Measurements from ENCODE around the gene CARD9. TPM values are rescaled to one million over a fixed set of nuclear protein-coding genes. Genes with fewer than 3 reads are reported as not detected.

Gene CARD9
- total RNA-seq, 3 donors from 2014 or later (not counting 1 experiment from before 2014, with no cell fraction given) = 1.6 to 4.2 (median 4.0) TPM

- DNase-seq (no peak), ATAC-seq (no peak)
- no peak overlapping the region for H3K4me3 ChIP-seq (ENCODE audit: low read length)
- Mint-ChIP-seq H3K36me3 (no peaks in the 10 kb centered on the region), H3K4me3 (no peak overlapping the region), H3K27me3 (ENCODE audit: low read depth in 2 of 2) (no peaks in the 10 kb centered on the region), H3K4me1 (peaks cover 0 to under 1% of the 10 kb centered on the region in 2 donors), H3K27ac (no peak overlapping the region), H3K9me3 (no peaks in the 10 kb centered on the region)
- no peaks in the 10 kb centered on the region for H3K9me3 ChIP-seq (ENCODE audit: control insufficient read depth, insufficient read depth, low read length)
- H3K4me1 ChIP-seq (ENCODE audit: control insufficient read depth, insufficient read depth, low read length) = peaks cover under 1% of the 10 kb centered on the region
- 73% methylated on average over 22 of the region's 22 CpGs for WGBS (ENCODE audit: insufficient coverage)
- peaks cover 2% of the 10 kb centered on the region for H3K36me3 ChIP-seq (ENCODE audit: control insufficient read depth, insufficient read depth, low read length)
- no peak for TF ChIP-seq CTCF (IDR thresholded peaks at IDR 0.05)
- no peaks in the 10 kb centered on the region for H3K27me3 ChIP-seq (ENCODE audit: control insufficient read depth, insufficient read depth, low read length)
- no peak overlapping the region for H3K27ac ChIP-seq (ENCODE audit: low read length)
- intact Hi-C loops (cut with micrococcal nuclease) = no loop called here
Measured at GRCh38 chr9:136357202-136357725, 16.2 kb downstream of the CARD9 start.

- intact Hi-C loops (cut with micrococcal nuclease) = no loop called here
Measured at GRCh38 chr9:136355616-136356557, 17.6 kb downstream of the CARD9 start.

GRCh38 chr9:136354592-136355085, 18.8 kb downstream of the CARD9 start:
- WGBS (ENCODE audit: insufficient coverage) = 88% methylated on average over 17 of the region's 17 CpGs
- no peak for ATAC-seq
- Histone ChIP-seq H3K36me3 (ENCODE audit: control insufficient read depth, insufficient read depth, low read length) (no peaks in the 10 kb centered on the region), H3K27ac (ENCODE audit: low read length) (no peak overlapping the region), H3K27me3 (ENCODE audit: control insufficient read depth, insufficient read depth, low read length) (no peaks in the 10 kb centered on the region), H3K9me3 (ENCODE audit: control insufficient read depth, insufficient read depth, low read length) (no peaks in the 10 kb centered on the region), H3K4me1 (ENCODE audit: control insufficient read depth, insufficient read depth, low read length) (no peaks in the 10 kb centered on the region), H3K4me3 (ENCODE audit: low read length) (no peak overlapping the region)
- no peaks in the 10 kb centered on the region for H3K36me3 Mint-ChIP-seq
- no peak for TF ChIP-seq CTCF (IDR thresholded peaks at IDR 0.05)
- H3K9me3 Mint-ChIP-seq = no peaks in the 10 kb centered on the region
- H3K27ac Mint-ChIP-seq = no peak overlapping the region
- no peaks in the 10 kb centered on the region for H3K27me3 Mint-ChIP-seq (ENCODE audit: low read depth in 2 of 2)
- intact Hi-C loops (cut with micrococcal nuclease) = no loop called here
- H3K4me3 Mint-ChIP-seq = no peak overlapping the region
- no peaks in the 10 kb centered on the region for H3K4me1 Mint-ChIP-seq
- DNase-seq = no peak

More at GRCh38 chr9:136355616-136356557, 17.6 kb downstream of the CARD9 start:
- H3K27me3 ChIP-seq (ENCODE audit: control insufficient read depth, insufficient read depth, low read length) = no peaks in the 10 kb centered on the region
- no peak overlapping the region for H3K27ac Mint-ChIP-seq
- H3K4me1 ChIP-seq (ENCODE audit: control insufficient read depth, insufficient read depth, low read length) = no peaks in the 10 kb centered on the region
- no peaks in the 10 kb centered on the region for H3K36me3 ChIP-seq (ENCODE audit: control insufficient read depth, insufficient read depth, low read length)
- WGBS (ENCODE audit: insufficient coverage) = 94% methylated on average over 54 of the region's 54 CpGs
- no peak for ATAC-seq
- H3K4me1 Mint-ChIP-seq = no peaks in the 10 kb centered on the region
- no peak for TF ChIP-seq CTCF (IDR thresholded peaks at IDR 0.05)
- no peak overlapping the region for H3K4me3 ChIP-seq (ENCODE audit: low read length)
- no peak overlapping the region for H3K27ac ChIP-seq (ENCODE audit: low read length)
- H3K9me3 ChIP-seq (ENCODE audit: control insufficient read depth, insufficient read depth, low read length) = no peaks in the 10 kb centered on the region
- no peaks in the 10 kb centered on the region for H3K27me3 Mint-ChIP-seq (ENCODE audit: low read depth in 2 of 2)
- H3K36me3 Mint-ChIP-seq = no peaks in the 10 kb centered on the region
- H3K4me3 Mint-ChIP-seq = no peak overlapping the region
- no peak for DNase-seq
- no peaks in the 10 kb centered on the region for H3K9me3 Mint-ChIP-seq
